Osteoblast (primary cell): Measurements from ENCODE around the gene VCX2. TPM values are rescaled to one million over a fixed set of nuclear protein-coding genes. Genes with fewer than 3 reads are reported as not detected.
"Not testable (repeated sequence)": the region's sequence is repeated elsewhere in the genome, so short reads cannot be mapped to it uniquely, and the experiment has no call there.

Experiments
- DNase-seq: peaks from one replicate; pipeline ENCODE4 v3.0.0; 2011; ENCODE audit warnings: low spot score, mixed read lengths; ENCODE audit not compliant: insufficient read length; ENCODE audit errors: missing footprints
- H2AFZ ChIP-seq: 2 replicates; pipeline ENCODE4 v1.6.0; 2011; ENCODE audit warnings: mild to moderate bottlenecking, low read length
- H3K27ac ChIP-seq: 2 replicates; pipeline ENCODE4 v1.5.1; 2011; ENCODE audit warnings: mild to moderate bottlenecking, low read depth, low read length, moderate library complexity
- H3K27me3 ChIP-seq: 2 replicates; pipeline ENCODE4 v1.6.0; 2012; ENCODE audit warnings: mild to moderate bottlenecking, control low read depth, inconsistent platforms, low read length, moderate library complexity; ENCODE audit not compliant: insufficient read depth
- H3K36me3 ChIP-seq: 2 replicates; pipeline ENCODE4 v1.5.1; 2011; ENCODE audit warnings: mild to moderate bottlenecking, low read length, control low read depth, moderate library complexity; ENCODE audit not compliant: insufficient read depth
- H3K4me1 ChIP-seq: 2 replicates; pipeline ENCODE4 v1.5.1; 2011; ENCODE audit warnings: mild to moderate bottlenecking, low read length, control low read depth, moderate library complexity; ENCODE audit not compliant: insufficient read depth
- H3K4me2 ChIP-seq: 2 replicates; pipeline ENCODE4 v1.6.0; 2011; ENCODE audit warnings: mild to moderate bottlenecking, low read length; ENCODE audit not compliant: insufficient read depth
- H3K4me3 ChIP-seq: fragments of 200-600 bp; sonication (generic); 3 replicates; pipeline ENCODE4 v1.5.1; 2012; ENCODE audit warnings: mild to moderate bottlenecking, low read length, inconsistent platforms; ENCODE audit not compliant: insufficient read depth
- H3K79me2 ChIP-seq: 2 replicates; pipeline ENCODE4 v1.6.0; 2012; ENCODE audit warnings: mild to moderate bottlenecking, low read length, control low read depth, inconsistent platforms; ENCODE audit not compliant: insufficient read depth
- H3K9me3 ChIP-seq: 2 replicates; pipeline ENCODE4 v1.5.1; 2011; ENCODE audit warnings: low read depth, low read length, control low read depth
- H4K20me1 ChIP-seq: 2 replicates; pipeline ENCODE4 v1.6.0; 2012; ENCODE audit warnings: mild to moderate bottlenecking, low read length, control low read depth; ENCODE audit not compliant: insufficient read depth
- CTCF ChIP-seq: IDR thresholded peaks from 2 replicates; pipeline ENCODE4 v1.5.1; 2011; ENCODE audit warnings: mild to moderate bottlenecking, low read depth, low read length, moderate library complexity; ENCODE audit errors: extremely low read depth
- total RNA-seq: library from RNA; depleted of rRNA; stranded (reverse); fragments of >200 nt; gene quantifications from 2 replicates; pipeline ENCODE4 v1.2.3, GENCODE V29; 2012

The VCX2 gene
- total RNA-seq, 1 donor = not detected

GRCh38 chrX:8190341-8190830 is 19.3 kb upstream of the VCX2 start:
- Histone ChIP-seq H3K36me3 (no peaks in the 10 kb centered on the region), H4K20me1 (no peaks in the 10 kb centered on the region), H3K4me1 (no peaks in the 10 kb centered on the region), H3K27ac (no peak overlapping the region), H2AFZ (no peak overlapping the region), H3K27me3 (no peaks in the 10 kb centered on the region), H3K4me3 (no peak overlapping the region), H3K4me2 (no peak overlapping the region), H3K9me3 (peaks cover 2% of the 10 kb centered on the region), H3K79me2 (no peaks in the 10 kb centered on the region)
- TF ChIP-seq CTCF = no peak
- DNase-seq = no peak

GRCh38 chrX:8189096-8189830 is 18.2 kb upstream of the VCX2 start:
- Histone ChIP-seq H3K4me2 (no peak overlapping the region), H3K27ac (no peak overlapping the region), H2AFZ (no peak overlapping the region), H3K4me3 (no peak overlapping the region), H3K4me1 (no peaks in the 10 kb centered on the region), H3K27me3 (no peaks in the 10 kb centered on the region), H4K20me1 (no peaks in the 10 kb centered on the region), H3K79me2 (no peaks in the 10 kb centered on the region), H3K36me3 (no peaks in the 10 kb centered on the region), H3K9me3 (no peaks in the 10 kb centered on the region)
- DNase-seq = no peak
- TF ChIP-seq CTCF = no peak

GRCh38 chrX:8183346-8183745 is 12.3 kb upstream of the VCX2 start:
- H3K4me2 ChIP-seq = no peak overlapping the region
- no peaks in the 10 kb centered on the region for H3K36me3 ChIP-seq
- H3K27ac ChIP-seq = no peak overlapping the region
- H2AFZ ChIP-seq = no peak overlapping the region
- H4K20me1 ChIP-seq = no peaks in the 10 kb centered on the region
- no peaks in the 10 kb centered on the region for H3K9me3 ChIP-seq
- no peaks in the 10 kb centered on the region for H3K79me2 ChIP-seq
- no peak overlapping the region for H3K4me3 ChIP-seq
- H3K27me3 ChIP-seq = no peaks in the 10 kb centered on the region
- TF ChIP-seq CTCF = no peak
- no peaks in the 10 kb centered on the region for H3K4me1 ChIP-seq
- no peak for DNase-seq

- H3K4me3 ChIP-seq = no peak overlapping the region
- H2AFZ ChIP-seq = no peak overlapping the region
- H4K20me1 ChIP-seq = no peaks in the 10 kb centered on the region
- H3K27ac ChIP-seq = no peak overlapping the region
- DNase-seq = no peak
- no peaks in the 10 kb centered on the region for H3K36me3 ChIP-seq
- H3K4me2 ChIP-seq = no peak overlapping the region
- no peaks in the 10 kb centered on the region for H3K4me1 ChIP-seq
- no peaks in the 10 kb centered on the region for H3K27me3 ChIP-seq
- H3K9me3 ChIP-seq = no peaks in the 10 kb centered on the region
- TF ChIP-seq CTCF = no peak
- no peaks in the 10 kb centered on the region for H3K79me2 ChIP-seq
Observed at GRCh38 chrX:8179656-8180055, 8.6 kb upstream of the VCX2 start.

GRCh38 chrX:8154011-8154410 is 17.1 kb downstream of the VCX2 start:
- not testable (repeated sequence) for H3K27me3 ChIP-seq, H3K4me1 ChIP-seq, H3K79me2 ChIP-seq, H3K36me3 ChIP-seq, DNase-seq, H3K9me3 ChIP-seq, H4K20me1 ChIP-seq, H2AFZ ChIP-seq, H3K27ac ChIP-seq, H3K4me2 ChIP-seq, H3K4me3 ChIP-seq
